ENCODE measurements around the gene ZNF185.

ZNF185 gene

GRCh38 chrX:152899111-152899873 lies 1.4 kb downstream of the ZNF185 start:
- TF ChIP-seq HDGF (IDR thresholded peaks at IDR 0.05; ENCODE audit: borderline replicate concordance) (no peak), FOXK2 (IDR thresholded peaks at IDR 0.05) (no peak), FOXM1 (IDR thresholded peaks at IDR 0.05; ENCODE audit: borderline replicate concordance) (no peak), CTBP1 (IDR thresholded peaks at IDR 0.05; ENCODE audit: borderline replicate concordance) (no peak), L3MBTL2 (conservative IDR thresholded peaks at IDR 0.05) (no peak), LEF1 (IDR thresholded peaks at IDR 0.05; ENCODE audit: borderline replicate concordance) (no peak), FOXA1 (IDR thresholded peaks at IDR 0.05) (no peak), TARDBP (IDR thresholded peaks at IDR 0.05) (no peak), ZNF384 (IDR thresholded peaks at IDR 0.05) (no peak), BHLHE40 (IDR thresholded peaks at IDR 0.05; ENCODE audit: borderline replicate concordance) (no peak), SP1 (IDR thresholded peaks at IDR 0.05) (no peak)
- TF ChIP-seq, protein P1, sequence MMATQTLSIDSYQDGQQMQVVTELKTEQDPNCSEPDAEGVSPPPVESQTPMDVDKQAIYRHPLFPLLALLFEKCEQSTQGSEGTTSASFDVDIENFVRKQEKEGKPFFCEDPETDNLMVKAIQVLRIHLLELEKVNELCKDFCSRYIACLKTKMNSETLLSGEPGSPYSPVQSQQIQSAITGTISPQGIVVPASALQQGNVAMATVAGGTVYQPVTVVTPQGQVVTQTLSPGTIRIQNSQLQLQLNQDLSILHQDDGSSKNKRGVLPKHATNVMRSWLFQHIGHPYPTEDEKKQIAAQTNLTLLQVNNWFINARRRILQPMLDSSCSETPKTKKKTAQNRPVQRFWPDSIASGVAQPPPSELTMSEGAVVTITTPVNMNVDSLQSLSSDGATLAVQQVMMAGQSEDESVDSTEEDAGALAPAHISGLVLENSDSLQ (IDR thresholded peaks at IDR 0.05), result no peak
- ChIA-PET CTCF (interaction anchor here (0.7 kb wide), 1 partner anchor 10 kb away, joined by 3 read pairs; no protein-coding TSS in a partner anchor), POLR2A (interaction anchor here (1.0 kb wide), 1 partner anchor 18 kb away, joined by 3 read pairs; no protein-coding TSS in a partner anchor)
- DNase-seq (ENCODE audit: extremely low spot score), result no peak

GRCh38 chrX:152899874-152900719 lies 2.2 kb downstream of the ZNF185 start:
- CTCF ChIA-PET, result no interaction called here
- TF ChIP-seq SP1 (IDR thresholded peaks at IDR 0.05) (no peak), ARNT (IDR thresholded peaks at IDR 0.05) (no peak), BHLHE40 (IDR thresholded peaks at IDR 0.05; ENCODE audit: borderline replicate concordance) (no peak), FOXA1 (IDR thresholded peaks at IDR 0.05) (no peak), ZNF384 (IDR thresholded peaks at IDR 0.05) (no peak), FOXK2 (IDR thresholded peaks at IDR 0.05) (no peak), SUZ12 (IDR thresholded peaks at IDR 0.05) (no peak), NFRKB (IDR thresholded peaks at IDR 0.05) (no peak), ELF4 (IDR thresholded peaks at IDR 0.05) (no peak), CTBP1 (IDR thresholded peaks at IDR 0.05; ENCODE audit: borderline replicate concordance) (no peak), HDGF (IDR thresholded peaks at IDR 0.05; ENCODE audit: borderline replicate concordance) (no peak), L3MBTL2 (conservative IDR thresholded peaks at IDR 0.05) (no peak), TARDBP (IDR thresholded peaks at IDR 0.05) (no peak)
- POLR2A ChIA-PET, result interaction anchor here (1.0 kb wide), 1 partner anchor 17 kb away, joined by 3 read pairs; no protein-coding TSS in a partner anchor
- DNase-seq (ENCODE audit: extremely low spot score), result no peak

DNA sequence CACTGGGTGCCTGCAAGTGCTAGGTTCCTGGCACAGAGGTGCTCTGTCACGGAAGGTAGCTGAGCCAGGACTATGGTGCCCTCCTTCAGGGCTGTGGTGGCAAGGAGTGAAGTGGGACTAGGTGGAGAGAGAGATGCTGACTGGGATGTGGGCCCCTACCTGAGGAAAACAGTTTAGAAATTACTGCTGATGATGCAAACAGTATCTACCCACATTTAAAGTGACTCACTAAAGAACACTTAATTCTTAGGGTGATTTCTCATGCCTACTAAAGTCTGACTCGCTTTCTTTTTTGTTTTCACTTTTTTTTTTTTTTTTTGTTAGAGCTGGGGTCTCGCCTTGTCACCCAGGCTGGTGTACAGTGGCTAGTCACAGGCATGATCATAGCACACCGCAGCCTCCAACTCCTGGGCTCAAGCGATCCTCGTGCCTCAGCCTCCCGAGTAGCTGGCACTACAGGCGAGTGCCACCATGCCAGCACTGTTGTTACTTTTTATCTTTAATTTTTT lies 3.1 kb downstream of the ZNF185 start:
- TF ChIP-seq TARDBP (IDR thresholded peaks at IDR 0.05), result no peak
- TF ChIP-seq ZNF384 (IDR thresholded peaks at IDR 0.05), result no peak
- no peak for TF ChIP-seq SUZ12 (IDR thresholded peaks at IDR 0.05)
- no peak for TF ChIP-seq HDGF (IDR thresholded peaks at IDR 0.05; ENCODE audit: borderline replicate concordance)
- no peak for TF ChIP-seq LEF1 (IDR thresholded peaks at IDR 0.05; ENCODE audit: borderline replicate concordance)
- no peak for TF ChIP-seq FOXK2 (IDR thresholded peaks at IDR 0.05)
- TF ChIP-seq FOXM1 (IDR thresholded peaks at IDR 0.05; ENCODE audit: borderline replicate concordance), result no peak
- TF ChIP-seq FOXA1 (IDR thresholded peaks at IDR 0.05), result no peak
- TF ChIP-seq CTBP1 (IDR thresholded peaks at IDR 0.05; ENCODE audit: borderline replicate concordance), result no peak
- TF ChIP-seq BHLHE40 (IDR thresholded peaks at IDR 0.05; ENCODE audit: borderline replicate concordance), result no peak
- TF ChIP-seq ARNT (IDR thresholded peaks at IDR 0.05), result no peak
- no peak for TF ChIP-seq SP1 (IDR thresholded peaks at IDR 0.05)
- TF ChIP-seq, protein P1 (IDR thresholded peaks at IDR 0.05), result no peak
- no peak for TF ChIP-seq ELF4 (IDR thresholded peaks at IDR 0.05)
- TF ChIP-seq L3MBTL2 (conservative IDR thresholded peaks at IDR 0.05), result no peak
- TF ChIP-seq NFRKB (IDR thresholded peaks at IDR 0.05), result no peak
- POLR2A ChIA-PET, result no interaction called here
- DNase-seq (ENCODE audit: extremely low spot score), result no peak
- CTCF ChIA-PET, result no interaction called here

DNA sequence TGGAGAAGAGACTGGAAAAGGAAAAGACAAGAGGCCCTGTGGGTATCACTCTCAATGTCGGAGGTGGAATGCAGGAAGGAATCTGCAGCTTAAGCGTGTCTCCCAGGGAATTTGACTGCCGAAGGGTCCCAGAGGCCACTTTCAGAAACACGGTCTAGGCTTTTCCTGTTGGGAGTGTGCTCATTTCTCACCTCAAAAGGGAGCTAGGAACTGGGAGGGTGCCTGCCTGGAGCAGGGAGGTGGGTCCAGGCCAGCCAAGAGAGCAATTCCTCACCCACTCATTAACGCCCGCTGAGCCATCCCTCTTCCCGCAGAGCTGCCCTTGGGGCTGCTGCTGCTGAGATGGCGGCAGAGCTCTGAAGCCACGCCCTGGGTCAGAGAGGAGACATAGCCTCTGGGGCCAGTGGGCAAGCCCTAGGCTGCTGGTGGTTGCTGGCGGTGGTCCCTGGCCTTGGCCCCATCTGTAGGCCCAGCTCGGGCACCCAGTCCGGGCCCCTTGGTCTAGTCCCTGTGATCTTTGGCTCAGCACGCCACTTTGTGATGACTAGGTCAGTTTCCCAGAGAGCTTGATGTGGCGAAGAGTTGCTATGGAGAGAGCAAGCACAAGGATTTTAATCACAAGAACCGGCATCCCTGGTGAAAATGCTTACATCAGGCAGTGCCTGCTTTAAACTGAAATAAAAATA lies 4.1 kb downstream of the ZNF185 start:
- no peak for TF ChIP-seq ARNT (IDR thresholded peaks at IDR 0.05)
- no peak for TF ChIP-seq SP1 (IDR thresholded peaks at IDR 0.05)
- TF ChIP-seq, protein P1 (IDR thresholded peaks at IDR 0.05), result no peak
- no peak for TF ChIP-seq ELF4 (IDR thresholded peaks at IDR 0.05)
- TF ChIP-seq FOXA1 (IDR thresholded peaks at IDR 0.05), result no peak
- no peak for TF ChIP-seq BHLHE40 (IDR thresholded peaks at IDR 0.05; ENCODE audit: borderline replicate concordance)
- TF ChIP-seq CTBP1 (IDR thresholded peaks at IDR 0.05; ENCODE audit: borderline replicate concordance), result no peak
- ChIA-PET CTCF (no interaction called here), POLR2A (no interaction called here)
- DNase-seq (ENCODE audit: extremely low spot score), result no peak

DNA sequence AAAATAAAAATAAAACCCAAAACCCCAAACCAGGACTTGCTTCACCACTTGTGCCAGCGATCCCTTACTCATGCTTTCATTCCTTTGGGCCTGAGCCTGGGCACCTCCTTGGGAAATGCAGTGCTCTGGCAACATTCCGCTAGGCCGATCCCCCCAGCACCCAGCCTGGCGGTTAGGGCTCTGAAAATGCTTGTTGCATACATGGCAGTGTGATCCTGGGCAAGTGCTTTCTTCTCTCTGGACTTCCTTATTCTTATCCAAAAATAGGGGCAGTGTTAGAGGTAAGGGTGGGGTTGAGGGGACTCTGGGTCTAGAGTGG lies 4.6 kb downstream of the ZNF185 start:
- DNase-seq (ENCODE audit: extremely low spot score), result no peak
- ChIA-PET CTCF (no interaction called here), POLR2A (no interaction called here)
- TF ChIP-seq BHLHE40 (IDR thresholded peaks at IDR 0.05; ENCODE audit: borderline replicate concordance) (no peak), SUZ12 (IDR thresholded peaks at IDR 0.05) (no peak), FOXM1 (IDR thresholded peaks at IDR 0.05; ENCODE audit: borderline replicate concordance) (no peak), FOXK2 (IDR thresholded peaks at IDR 0.05) (no peak), ARNT (IDR thresholded peaks at IDR 0.05) (no peak), ELF4 (IDR thresholded peaks at IDR 0.05) (no peak), SP1 (IDR thresholded peaks at IDR 0.05) (no peak), ZNF384 (IDR thresholded peaks at IDR 0.05) (no peak), FOXA1 (IDR thresholded peaks at IDR 0.05) (no peak), L3MBTL2 (conservative IDR thresholded peaks at IDR 0.05) (no peak)

All from HEK293T (cell line).